HG03460 (cell line): ENCODE results near the gene TCP10L.
"Not testable (repeated sequence)": the region's sequence is repeated elsewhere in the genome, so short reads cannot be mapped to it uniquely, and the experiment has no call there.

Source experiments
- ATAC-seq: cut with Tn5 transposase; IDR thresholded peaks from one replicate; pipeline ENCODE4 v1.9.1; 2021; ENCODE audit not compliant: unreplicated experiment

Gene TCP10L

DNA sequence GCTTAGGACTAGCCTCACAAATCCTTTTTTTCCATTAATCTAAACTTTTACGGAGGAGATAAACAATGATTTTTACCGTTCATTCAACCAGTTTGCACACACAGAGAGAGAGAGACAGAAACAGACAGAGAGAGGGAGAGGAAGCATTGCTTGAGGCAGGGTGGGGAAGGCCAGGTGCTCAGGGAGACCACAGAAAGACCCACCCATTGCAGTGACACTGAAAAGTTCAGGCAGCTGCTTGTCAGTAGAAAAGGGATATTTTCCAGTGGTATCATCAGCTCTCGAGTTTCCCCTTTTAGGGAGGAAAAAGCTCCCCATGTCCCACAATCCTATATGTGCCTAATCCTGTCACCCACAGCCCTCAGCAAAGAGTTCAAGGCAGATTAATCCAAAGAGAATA is 27.2 kb downstream of the TCP10L start:
- no peak for ATAC-seq

DNA sequence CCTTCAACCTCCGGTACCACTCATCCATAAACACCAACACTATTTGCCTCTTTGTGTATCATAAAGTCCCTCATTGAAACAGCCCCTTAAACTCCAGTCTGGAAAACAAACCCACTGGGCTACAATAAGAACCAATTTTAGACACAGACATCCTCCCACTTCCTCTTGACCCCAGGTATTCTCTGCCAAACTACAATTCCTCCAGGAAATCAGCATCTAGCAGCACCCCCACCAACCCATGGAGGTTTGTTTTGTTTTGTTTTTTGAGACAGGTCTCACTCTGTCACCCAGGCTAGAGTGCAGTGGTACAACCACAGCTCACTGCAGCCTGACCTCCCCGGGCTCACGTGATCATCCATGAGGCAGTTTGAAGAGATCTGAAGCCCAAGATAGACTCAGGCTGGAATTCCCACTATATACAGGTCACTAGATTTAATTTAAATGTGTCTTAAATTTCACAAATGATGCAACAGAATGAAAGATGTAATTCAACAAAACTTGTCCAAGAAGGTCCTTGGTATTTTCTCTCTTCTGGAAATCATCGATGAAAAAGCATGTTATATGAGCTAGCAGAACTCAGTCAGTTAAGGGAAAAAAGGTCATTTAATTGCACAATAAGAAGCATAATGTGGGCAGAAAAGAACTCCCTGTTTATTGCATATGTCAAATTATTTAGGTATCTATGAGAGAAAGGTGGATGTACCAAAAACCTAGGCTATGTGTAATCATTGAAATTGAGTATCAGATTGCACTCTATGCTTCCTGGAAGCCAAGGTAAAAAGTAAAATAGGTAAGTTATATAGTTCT is 30.3 kb downstream of the TCP10L start:
- no peak for ATAC-seq

DNA sequence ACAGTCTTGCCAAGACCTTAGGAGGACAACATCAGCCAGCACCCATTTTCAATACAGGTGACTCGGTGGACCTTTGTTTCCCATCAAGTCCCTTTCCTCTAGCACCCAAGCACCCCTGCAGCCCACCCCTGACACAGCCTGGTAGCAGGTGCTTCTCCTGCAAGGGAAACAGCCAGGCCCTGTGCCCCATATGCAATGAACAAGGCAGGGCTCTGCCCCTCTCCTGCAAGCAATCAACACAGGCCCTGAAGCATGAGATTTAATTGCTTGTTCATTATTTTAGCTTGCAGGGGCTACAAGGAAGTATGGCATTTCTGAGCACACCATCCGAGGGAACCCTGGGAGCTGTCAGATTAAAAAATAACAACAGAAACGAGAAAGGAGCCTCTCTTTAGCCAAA is 35.4 kb downstream of the TCP10L start:
- ATAC-seq: no peak

DNA sequence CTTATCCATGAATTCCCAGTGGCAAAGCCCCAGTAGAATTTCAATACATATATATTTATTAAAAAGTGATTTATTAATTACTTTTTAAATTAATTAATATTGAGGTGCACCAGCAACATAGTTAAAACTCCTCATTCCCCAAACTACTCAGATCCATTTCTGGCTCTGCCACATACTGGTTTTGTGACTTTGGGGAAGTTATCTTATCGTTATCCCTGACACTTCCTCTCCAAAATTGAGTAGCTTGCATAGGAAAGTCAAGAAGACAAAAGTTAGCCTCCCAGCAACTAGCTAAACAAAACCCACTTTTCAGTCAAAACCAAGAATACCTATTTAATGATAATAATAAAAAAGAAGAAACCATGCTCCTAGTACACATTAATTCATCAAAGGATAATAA is 35.9 kb downstream of the TCP10L start:
- no peak for ATAC-seq

DNA sequence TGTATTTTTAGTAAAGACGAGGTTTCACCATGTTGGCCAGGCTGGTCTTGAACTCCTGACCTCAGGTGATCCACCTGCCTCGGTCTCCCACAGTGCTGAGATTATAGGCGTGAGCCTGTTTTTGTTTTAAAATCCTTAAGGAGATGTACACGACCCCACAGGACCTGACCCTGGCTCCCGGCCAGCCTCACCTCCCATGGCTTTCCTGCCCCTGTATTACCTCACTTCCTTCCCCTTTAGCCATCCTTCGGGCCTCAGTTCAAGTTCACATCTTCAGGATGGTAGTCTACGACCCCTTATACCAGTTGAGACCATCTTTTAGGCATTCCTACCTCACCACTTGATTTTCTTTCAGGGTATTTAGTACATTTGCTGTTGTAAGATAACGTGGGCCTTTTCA is 36.3 kb downstream of the TCP10L start:
- no peak for ATAC-seq

DNA sequence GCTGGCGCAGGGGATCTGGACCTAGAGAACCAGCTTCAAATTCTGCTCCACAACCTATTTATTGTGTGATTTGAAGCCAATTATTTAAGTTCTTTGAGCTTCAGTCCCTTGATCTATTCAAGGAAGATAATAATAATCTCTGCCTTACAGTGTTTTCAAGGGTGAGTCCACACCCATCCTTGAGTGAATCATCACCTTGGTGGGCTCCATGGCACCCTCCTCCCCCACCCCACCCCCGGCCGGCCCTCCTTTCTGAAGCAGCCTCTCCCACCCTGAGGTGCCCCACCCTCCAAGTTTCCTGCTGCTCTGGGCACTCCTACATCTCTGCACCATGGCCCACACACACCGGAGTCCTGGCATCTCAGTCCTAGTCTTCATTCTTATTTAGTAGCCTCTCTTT is 38.3 kb downstream of the TCP10L start:
- ATAC-seq: no peak

DNA sequence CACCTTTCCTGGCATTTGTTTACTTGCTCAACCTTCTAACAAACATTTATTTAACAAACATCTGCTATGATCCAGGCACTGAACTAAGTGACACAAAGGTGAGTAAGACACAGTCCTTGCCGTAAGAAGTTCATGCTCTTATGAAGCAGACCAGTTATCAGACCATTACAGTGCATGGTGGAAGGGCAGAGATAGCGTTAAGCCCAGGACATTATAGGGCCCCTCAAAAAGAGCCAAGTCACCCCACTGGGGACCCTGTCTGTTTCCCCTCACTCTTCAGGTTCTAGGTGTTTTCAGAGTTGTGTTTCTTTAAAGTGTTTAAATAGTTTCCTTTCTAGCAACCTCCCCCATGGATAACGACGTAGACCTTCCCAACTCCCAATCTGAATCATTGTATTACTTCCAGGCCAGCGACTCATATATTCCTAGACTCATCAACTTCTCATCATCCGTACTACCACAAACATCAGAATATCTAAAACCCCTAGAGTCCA is 39.3 kb downstream of the TCP10L start:
- ATAC-seq: no peak

DNA sequence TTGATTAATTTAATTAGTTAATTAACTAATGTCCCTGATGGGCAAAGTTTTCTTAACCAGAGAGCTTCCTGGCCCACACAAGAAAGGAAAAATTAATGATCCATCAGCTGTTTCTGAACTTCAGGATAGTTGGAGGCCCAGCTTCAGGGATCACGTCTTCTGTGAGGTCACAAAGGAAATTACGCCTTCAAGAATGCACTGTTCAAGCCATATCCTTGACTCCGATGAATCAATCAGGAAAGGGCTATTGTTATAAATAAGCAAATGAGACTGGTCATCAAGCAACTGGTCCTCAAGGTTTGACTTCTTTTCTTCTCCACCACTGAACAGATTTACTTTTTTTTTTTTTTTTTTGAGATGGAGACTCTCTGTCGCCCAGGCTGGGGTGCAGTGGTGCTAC is 40.6 kb downstream of the TCP10L start:
- ATAC-seq: no peak

DNA sequence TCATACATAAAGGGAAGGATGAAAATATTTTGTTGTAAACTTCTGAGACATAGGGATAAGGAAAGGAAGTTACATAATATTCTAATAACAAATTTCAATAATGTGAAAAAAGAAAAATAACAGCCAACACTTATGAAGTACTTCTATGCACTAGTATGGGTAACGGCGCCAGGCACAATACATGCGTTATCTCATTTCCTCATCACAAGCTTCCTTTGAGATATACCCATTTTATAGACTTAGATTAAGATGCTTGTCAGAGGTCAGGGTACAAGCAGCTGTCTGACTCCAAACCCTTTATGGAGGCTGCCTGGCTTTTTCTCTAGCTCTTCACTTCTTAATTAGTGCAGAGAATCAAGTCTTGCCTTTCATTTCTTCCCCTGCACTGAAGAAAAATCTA is 41.3 kb downstream of the TCP10L start:
- ATAC-seq: no peak

DNA sequence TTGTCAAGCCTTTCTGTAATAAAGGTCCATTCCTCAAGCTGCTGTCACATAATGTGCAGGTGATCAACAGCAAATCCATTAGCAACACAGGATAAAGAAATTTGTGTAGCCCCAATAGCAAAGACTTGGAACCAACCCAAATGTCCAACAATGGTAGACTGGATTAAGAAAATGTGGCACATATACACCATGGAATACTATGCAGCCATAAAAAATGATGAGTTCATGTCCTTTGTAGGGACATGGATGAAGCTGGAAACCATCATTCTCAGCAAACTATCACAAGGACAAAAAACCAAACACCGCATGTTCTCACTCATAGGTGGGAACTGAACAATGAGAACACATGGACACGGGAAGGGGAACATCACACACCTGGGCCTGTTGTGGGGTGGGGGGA is 42.3 kb downstream of the TCP10L start:
- ATAC-seq: not testable (repeated sequence)

DNA sequence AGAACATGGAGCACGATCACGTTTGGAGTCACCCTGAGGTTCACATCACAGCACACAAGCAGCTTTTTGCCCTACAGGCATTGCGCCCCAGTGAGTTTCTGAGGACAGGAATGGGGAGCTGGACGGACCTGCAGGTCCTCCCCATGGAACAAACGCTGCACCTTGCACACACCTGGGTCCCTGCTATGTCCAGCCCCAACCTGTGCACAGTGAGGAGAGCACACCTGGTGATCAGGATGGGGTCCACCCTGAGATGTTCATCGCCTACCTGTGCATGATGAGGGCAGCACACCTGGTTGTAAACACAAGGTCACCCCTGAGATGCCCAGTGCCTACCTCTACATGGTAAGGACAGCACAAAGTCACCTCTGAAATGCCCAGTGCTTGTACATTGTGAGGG is 45.9 kb downstream of the TCP10L start:
- ATAC-seq: no peak

DNA sequence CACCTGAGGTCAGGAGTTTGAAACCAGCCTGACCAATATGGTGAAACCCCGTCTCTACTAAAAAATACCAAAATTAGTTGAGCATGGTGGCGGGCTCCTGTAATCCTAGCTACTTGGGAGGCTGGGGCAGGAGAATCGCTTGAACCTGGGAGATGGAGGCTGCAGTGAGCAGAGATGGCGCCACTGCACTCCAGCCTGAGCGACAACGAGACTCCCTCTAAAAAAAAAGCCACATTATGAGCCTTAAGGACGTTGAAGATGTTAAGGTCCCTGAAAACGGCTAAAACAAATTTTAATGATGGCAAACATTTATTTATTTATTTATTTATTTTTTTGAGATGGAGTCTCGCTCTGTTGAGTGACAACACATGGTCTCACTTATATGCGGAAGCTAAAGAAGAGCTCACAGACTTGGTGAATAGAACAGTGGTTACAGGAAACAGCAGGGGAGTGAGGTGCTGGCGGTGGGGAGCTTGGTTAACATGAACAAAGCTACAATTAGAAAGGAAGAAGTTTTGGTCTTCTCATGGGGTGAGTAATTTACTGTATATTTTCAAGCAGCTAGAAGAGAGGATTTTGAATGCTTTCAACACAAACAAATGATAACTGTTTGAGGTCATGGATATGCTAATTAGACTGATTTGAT is 47.1 kb downstream of the TCP10L start:
- no peak for ATAC-seq

DNA sequence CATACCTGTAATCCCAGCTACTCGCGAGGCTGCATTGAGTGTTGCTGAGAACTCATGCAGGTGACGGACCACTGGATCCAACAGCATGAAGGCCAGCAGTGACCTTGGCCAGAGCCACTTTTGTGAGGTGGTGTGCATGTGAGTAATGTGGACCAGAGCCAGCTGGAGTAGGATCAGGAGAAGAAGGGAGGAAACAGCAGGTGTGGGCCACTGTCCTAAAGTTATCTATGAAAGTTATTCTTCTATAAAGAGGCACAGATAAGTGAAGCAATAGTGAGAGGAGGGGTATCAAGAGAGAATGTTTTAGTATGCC is 47.8 kb downstream of the TCP10L start:
- ATAC-seq: no peak

DNA sequence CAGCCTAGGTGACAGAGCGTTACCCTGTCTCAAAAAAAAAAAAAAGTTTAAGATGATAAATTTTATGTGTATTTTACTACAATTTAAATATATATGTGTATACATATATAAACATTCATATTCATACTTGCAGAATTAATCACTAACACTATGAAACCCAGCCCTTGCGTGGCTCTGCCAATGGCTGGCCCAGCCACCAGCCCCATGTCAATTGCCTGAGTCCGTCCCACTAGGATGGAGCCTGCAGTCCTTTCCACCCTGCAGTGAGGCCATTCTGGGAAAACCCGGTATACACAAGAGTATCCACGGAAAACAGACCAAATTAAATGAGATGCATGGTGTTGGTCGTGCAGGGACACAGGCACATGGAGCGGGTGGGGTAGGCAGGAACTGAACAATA is 49.7 kb downstream of the TCP10L start:
- ATAC-seq: no peak

DNA sequence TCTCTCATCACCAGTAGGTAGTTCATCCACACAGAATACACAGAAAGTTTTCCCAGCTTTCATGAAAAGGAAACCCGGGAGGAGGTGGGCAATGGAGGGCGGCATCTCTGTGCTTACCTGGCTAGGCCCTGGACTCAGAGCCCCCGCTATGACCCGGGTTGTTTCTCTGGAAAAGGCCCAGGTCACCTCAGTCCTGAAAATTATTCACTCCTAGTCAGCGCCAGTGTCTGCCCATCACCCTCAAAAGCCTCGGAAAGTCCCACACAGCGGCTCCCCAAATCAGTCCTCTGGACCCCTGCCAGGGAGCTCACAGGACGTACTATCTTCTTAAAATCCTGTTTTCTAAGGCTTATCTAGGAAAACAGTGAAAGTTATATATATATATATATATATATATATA is 51.2 kb downstream of the TCP10L start:
- ATAC-seq: no peak

DNA sequence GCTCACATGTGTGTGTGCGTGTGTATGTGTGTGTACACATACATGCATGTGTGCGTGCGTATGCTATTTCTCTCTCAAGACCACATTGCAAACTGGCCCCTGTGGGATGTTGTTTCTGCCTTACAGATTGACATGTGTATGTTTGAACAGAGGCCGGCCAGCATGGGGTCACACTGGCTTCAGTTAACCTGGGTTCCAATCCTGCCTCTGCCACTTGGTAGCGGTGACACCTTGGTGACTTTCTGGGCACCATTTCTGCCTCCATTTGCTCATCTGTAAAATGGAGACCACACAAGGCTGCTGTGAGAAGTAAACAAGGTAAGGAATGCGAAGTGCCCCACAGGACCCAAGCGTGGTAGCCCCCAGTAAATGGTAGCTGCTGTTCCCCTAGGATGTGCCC is 51.7 kb downstream of the TCP10L start:
- no peak for ATAC-seq

DNA sequence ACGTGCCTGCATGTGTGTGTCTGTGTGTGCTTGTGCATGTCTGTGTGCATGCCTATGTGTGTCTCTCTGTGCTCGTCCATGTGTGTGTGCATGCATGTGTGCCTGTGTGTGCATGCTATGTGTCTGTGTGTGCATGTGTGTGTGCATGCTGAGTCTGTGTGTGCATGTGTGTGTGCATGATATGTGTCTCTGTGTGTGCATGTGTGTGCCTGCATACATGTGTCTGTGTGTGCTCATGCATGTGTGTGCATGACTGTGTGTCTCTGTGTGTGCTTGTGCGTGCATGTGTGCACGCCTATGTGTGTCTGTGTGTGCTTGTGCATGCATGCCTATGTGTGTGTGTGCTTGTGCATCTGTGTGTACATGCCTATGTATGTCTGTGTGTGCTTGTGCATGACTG is 52.3 kb downstream of the TCP10L start:
- ATAC-seq: no peak

DNA sequence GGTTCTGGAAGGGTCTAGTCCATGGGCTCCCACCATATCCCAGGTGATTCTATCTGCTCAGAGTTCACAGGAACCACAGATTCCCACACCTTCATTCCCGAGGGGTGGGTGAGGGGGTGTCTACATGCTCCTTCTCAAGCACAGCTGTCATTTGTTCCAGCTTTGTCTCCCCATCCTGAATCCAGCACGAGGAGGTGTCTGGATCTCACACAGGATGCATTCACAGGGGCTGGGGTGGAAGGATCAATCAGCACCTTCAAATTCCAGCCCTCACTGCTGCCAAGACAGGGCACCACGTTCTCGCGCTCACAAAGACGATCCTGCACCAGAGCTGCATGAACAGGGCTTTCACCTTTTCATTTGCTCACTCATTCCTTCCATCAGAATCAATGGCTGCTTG is 52.7 kb downstream of the TCP10L start:
- ATAC-seq: no peak

DNA sequence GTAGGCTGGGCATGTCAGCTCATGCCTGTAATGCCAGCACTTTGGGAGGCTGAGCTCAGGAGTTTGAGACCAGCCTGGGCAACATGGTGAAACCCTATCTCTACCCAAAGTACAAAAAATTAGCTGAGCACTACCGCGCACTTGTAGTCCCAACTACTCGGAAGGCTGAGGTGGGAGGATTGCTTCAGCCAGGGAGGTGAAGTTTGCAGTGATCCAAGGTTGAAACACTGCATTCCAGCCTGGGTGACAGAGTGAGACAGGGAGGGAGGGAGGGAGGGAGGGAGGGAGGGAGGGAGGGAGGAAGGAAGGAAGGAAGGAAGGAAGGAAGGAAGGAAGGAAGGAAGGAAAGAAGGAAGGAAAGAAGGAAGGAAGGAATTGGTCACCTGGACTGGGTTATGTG is 53.8 kb downstream of the TCP10L start:
- ATAC-seq: not testable (repeated sequence)

DNA sequence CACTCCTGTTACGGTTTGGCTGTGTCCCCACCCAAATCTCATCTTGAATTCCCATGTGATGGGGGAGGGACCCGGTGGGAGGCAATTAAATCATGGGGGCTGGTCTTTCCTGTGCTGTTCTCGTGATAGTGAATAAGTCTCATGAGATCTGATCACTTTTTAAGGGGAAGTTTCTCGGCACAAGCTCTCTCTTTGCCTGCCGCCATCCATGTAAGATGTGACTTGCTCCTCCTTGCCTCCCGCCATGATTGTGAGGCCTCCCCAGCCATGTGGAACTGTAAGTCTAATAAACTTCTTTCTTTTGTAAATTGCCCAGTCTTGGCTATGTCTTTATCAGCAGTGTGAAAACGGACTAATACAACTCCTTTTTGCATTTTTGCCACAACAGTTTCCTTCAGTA is 54.5 kb downstream of the TCP10L start:
- not testable (repeated sequence) for ATAC-seq

DNA sequence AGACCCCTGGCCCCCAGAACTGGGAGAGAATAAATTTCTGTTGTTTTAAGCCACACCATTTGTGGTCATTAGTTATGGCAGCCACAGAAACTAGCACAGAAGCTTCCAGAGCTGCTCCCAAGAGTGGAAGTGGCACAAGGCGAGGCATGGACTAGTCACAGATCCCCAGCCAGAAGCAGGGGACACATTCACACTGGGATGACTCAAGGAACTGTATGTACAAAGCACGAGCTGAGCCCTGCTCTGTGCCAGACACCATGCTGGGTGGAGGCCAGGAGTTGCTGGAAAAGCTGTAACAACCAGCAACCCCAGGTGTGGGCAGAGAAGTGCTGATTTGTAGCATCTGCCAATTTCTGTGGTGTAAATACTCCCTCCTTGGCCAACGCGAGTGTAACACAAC is 55.6 kb downstream of the TCP10L start:
- ATAC-seq: no peak

DNA sequence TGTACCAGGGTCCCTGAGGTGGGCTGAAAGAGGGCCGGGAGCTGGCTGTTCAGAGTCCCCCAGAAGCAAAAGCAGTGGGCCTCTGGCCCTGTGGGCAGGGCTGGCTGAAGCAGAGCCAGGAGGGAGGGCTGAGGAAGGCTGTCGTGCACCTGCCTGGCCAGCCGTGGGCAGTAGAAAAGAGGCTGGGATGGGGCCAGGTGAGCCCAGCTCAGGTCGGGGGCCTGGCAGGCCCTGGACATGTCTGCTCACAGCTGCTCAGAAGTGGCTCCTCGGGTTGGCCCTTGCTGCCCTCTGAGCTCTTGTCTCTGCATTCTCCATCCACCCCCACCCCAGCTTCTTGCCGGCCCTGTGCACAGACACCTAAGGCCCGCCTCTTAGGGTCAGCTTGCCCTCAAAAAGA is 60.0 kb downstream of the TCP10L start:
- no peak for ATAC-seq
